OCI-LY3 (cell line): ENCODE results near the gene SMIM17.

ENCODE experiments used
- H2AFZ ChIP-seq: fragments of 200-600, 300-600 bp; shearing (Covaris generic); 2 replicates; pipeline ENCODE4 v1.6.0; 2014; ENCODE audit warnings: antibody characterized with exemption, low read depth, low read length
- H3K27ac ChIP-seq: fragments of 200-600, 300-600 bp; sonication (generic); 2 replicates; pipeline ENCODE4 v1.5.1; 2014; ENCODE audit warnings: mild to moderate bottlenecking, low read length, moderate library complexity, mixed read lengths
- H3K27me3 ChIP-seq: fragments of 200-600, 300-600 bp; sonication (generic); 2 replicates; pipeline ENCODE4 v1.6.1; 2014; ENCODE audit warnings: low read depth, low read length, mixed read lengths
- H3K36me3 ChIP-seq: fragments of 200-600, 300-600 bp; sonication (generic); replicated peaks from 2 replicates; pipeline ENCODE3; 2014; ENCODE audit warnings: low read depth, low read length, mixed read lengths
- H3K4me1 ChIP-seq: fragments of 300-600, 200-600 bp; sonication (generic); 2 replicates; pipeline ENCODE4 v1.6.1; 2014; ENCODE audit warnings: low read length, mixed read lengths
- H3K4me2 ChIP-seq: fragments of 200-600, 300-600 bp; sonication (generic); 2 replicates; pipeline ENCODE4 v1.6.1; 2014; ENCODE audit warnings: low read length, mixed read lengths
- H3K4me3 ChIP-seq: fragments of 300-600, 200-600 bp; sonication (generic); 2 replicates; pipeline ENCODE4 v1.5.1; 2014; ENCODE audit warnings: antibody characterized with exemption, mild to moderate bottlenecking, low read length, moderate library complexity
- H3K79me2 ChIP-seq: fragments of 300-600, 200-600 bp; shearing (Covaris generic); 2 replicates; pipeline ENCODE4 v1.6.1; 2014; ENCODE audit warnings: mild to moderate bottlenecking, low read length, mixed read lengths
- H3K9ac ChIP-seq: fragments of 300-600, 200-600 bp; shearing (Covaris generic); 2 replicates; pipeline ENCODE4 v1.6.0; 2014; ENCODE audit warnings: mild to moderate bottlenecking, low read length, moderate library complexity
- H3K9me3 ChIP-seq: fragments of 200-600, 300-600 bp; shearing (Covaris generic); 2 replicates; pipeline ENCODE4 v1.6.1; 2014; ENCODE audit warnings: low read length, mixed read lengths; ENCODE audit not compliant: insufficient read depth
- H4K20me1 ChIP-seq: fragments of 200-600, 300-600 bp; sonication (generic); 2 replicates; pipeline ENCODE4 v1.6.1; 2016; ENCODE audit warnings: low read length, mixed read lengths; ENCODE audit not compliant: insufficient read depth
- CTCF ChIP-seq: fragments of 200-600, 300-600 bp; sonication (generic); IDR thresholded peaks from 2 replicates; pipeline ENCODE4 v1.5.1; 2014; ENCODE audit warnings: antibody characterized with exemption, low read length, low read depth
- EZH2phosphoT487 ChIP-seq: fragments of 200-600 bp; shearing (Covaris generic); IDR thresholded peaks from 2 replicates; pipeline ENCODE4 v1.6.1; 2018; ENCODE audit warnings: antibody characterized with exemption, mixed run types, low read depth

Gene SMIM17

GRCh38 chr19:56678205-56678604, 35.2 kb downstream of the SMIM17 start:
- Histone ChIP-seq H3K4me2 (no peak overlapping the region), H4K20me1 (no peaks in the 10 kb centered on the region), H3K4me3 (no peak overlapping the region), H3K27me3 (no peaks in the 10 kb centered on the region), H3K9ac (no peak overlapping the region), H2AFZ (no peak overlapping the region), H3K36me3 (no peaks in the 10 kb centered on the region), H3K27ac (no peak overlapping the region), H3K4me1 (no peaks in the 10 kb centered on the region), H3K9me3 (peaks cover 14% of the 10 kb centered on the region; the same call in 1 of the 2 replicates), H3K79me2 (no peaks in the 10 kb centered on the region)
- TF ChIP-seq EZH2phosphoT487 (no peak), CTCF (no peak)

- no peak overlapping the region for H2AFZ ChIP-seq
- H3K27ac ChIP-seq: no peak overlapping the region
- no peaks in the 10 kb centered on the region for H4K20me1 ChIP-seq
- TF ChIP-seq EZH2phosphoT487 (no peak), CTCF (no peak)
- H3K4me3 ChIP-seq: no peak overlapping the region
- no peak overlapping the region for H3K4me2 ChIP-seq
- no peaks in the 10 kb centered on the region for H3K36me3 ChIP-seq
- H3K79me2 ChIP-seq: no peaks in the 10 kb centered on the region
- H3K4me1 ChIP-seq: no peaks in the 10 kb centered on the region
- peaks cover 13% of the 10 kb centered on the region; the same call in 1 of the 2 replicates for H3K9me3 ChIP-seq
- H3K9ac ChIP-seq: no peak overlapping the region
- H3K27me3 ChIP-seq: no peaks in the 10 kb centered on the region
Measured at GRCh38 chr19:56681702-56682101, 38.7 kb downstream of the SMIM17 start.

GRCh38 chr19:56683116-56683515, 40.2 kb downstream of the SMIM17 start:
- Histone ChIP-seq H3K4me3 (no peak overlapping the region), H4K20me1 (no peaks in the 10 kb centered on the region), H3K27me3 (no peaks in the 10 kb centered on the region), H3K79me2 (no peaks in the 10 kb centered on the region), H3K9me3 (peaks cover 10% of the 10 kb centered on the region; the same call in 1 of the 2 replicates), H3K27ac (no peak overlapping the region), H2AFZ (no peak overlapping the region), H3K36me3 (no peaks in the 10 kb centered on the region), H3K4me2 (no peak overlapping the region), H3K9ac (no peak overlapping the region), H3K4me1 (no peaks in the 10 kb centered on the region)
- TF ChIP-seq EZH2phosphoT487 (no peak), CTCF (no peak)

GRCh38 chr19:56687031-56687430, 44.1 kb downstream of the SMIM17 start:
- no peak overlapping the region for H3K9ac ChIP-seq
- H3K79me2 ChIP-seq: no peaks in the 10 kb centered on the region

More at GRCh38 chr19:56687031-56687430, 44.1 kb downstream of the SMIM17 start:
- no peaks in the 10 kb centered on the region for H4K20me1 ChIP-seq
- H3K27ac ChIP-seq: no peak overlapping the region
- H2AFZ ChIP-seq: no peak overlapping the region
- no peak for TF ChIP-seq EZH2phosphoT487
- no peak for TF ChIP-seq CTCF
- peaks cover 10% of the 10 kb centered on the region; the same call in 1 of the 2 replicates for H3K9me3 ChIP-seq
- no peak overlapping the region for H3K4me2 ChIP-seq
- H3K36me3 ChIP-seq: no peaks in the 10 kb centered on the region
- H3K4me1 ChIP-seq: no peaks in the 10 kb centered on the region
- H3K27me3 ChIP-seq: no peaks in the 10 kb centered on the region
- H3K4me3 ChIP-seq: no peak overlapping the region
